Stimulated activated CD8-positive, alpha-beta memory T cell treated with anti-CD3 and anti-CD28 coated beads, Interleukin-12 subunit alpha, Interleukin-12 subunit beta, amount 100 ng/mL, for 24 hours (primary cell): ENCODE results near the gene AXDND1.
"Not testable (repeated sequence)": the region's sequence is repeated elsewhere in the genome, so short reads cannot be mapped to it uniquely, and the experiment has no call there.

ENCODE experiments used
- DNase-seq: peaks from one replicate; pipeline ENCODE4 v3.0.0-alpha.2; 2020; ENCODE audit errors: extremely low read depth

The AXDND1 gene

GRCh38 chr1:179474713-179475112, 108.9 kb downstream of the AXDND1 start:
- no peak for DNase-seq

- no peak for DNase-seq
Observed at GRCh38 chr1:179476484-179476883, 110.7 kb downstream of the AXDND1 start.

DNA sequence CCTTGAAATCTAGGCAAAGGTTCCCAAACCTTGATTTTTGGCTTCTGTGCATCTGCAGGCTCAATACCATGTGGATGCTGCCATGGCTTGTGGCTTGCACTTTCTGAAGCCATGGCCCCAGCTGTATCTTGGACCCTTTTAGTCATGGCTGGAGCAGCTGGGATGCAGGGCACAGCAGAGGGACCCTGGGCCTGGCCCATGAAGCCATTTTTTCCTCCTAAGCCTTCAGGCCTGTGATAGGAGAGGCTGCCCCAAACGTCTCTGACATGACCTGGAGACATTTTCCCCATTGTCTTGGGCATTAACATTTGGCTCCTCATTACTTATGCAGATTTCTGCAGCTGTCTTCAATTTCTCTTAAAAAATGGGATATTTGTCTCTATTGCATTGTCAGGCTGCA, 112.6 kb downstream of the AXDND1 start:
- DNase-seq = no peak

GRCh38 chr1:179490611-179491010, 124.8 kb downstream of the AXDND1 start:
- no peak for DNase-seq

GRCh38 chr1:179493323-179493722, 127.6 kb downstream of the AXDND1 start:
- no peak for DNase-seq

DNA sequence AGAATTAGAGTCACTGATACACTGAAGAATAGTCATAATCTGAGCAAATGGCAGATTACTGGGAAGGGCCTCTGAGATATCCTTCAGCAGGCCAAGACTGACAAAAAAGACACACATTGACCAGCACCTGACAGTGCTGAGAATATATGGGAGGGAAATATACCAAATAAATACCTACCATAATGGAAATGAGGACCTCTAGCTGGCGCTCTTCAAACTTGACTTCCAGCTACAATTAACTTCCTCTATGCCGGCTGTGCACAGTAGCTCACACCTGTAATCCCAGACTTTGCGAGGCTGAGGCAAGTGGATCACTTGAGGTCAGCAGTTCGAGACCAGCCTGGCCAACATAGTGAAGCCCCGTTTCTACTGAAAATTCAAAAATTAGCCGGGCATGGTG, 140.4 kb downstream of the AXDND1 start:
- no peak for DNase-seq

- no peak for DNase-seq
Observed at GRCh38 chr1:179509384-179509783, 143.6 kb downstream of the AXDND1 start.

GRCh38 chr1:179510038-179510437, 144.3 kb downstream of the AXDND1 start:
- DNase-seq = no peak

DNA sequence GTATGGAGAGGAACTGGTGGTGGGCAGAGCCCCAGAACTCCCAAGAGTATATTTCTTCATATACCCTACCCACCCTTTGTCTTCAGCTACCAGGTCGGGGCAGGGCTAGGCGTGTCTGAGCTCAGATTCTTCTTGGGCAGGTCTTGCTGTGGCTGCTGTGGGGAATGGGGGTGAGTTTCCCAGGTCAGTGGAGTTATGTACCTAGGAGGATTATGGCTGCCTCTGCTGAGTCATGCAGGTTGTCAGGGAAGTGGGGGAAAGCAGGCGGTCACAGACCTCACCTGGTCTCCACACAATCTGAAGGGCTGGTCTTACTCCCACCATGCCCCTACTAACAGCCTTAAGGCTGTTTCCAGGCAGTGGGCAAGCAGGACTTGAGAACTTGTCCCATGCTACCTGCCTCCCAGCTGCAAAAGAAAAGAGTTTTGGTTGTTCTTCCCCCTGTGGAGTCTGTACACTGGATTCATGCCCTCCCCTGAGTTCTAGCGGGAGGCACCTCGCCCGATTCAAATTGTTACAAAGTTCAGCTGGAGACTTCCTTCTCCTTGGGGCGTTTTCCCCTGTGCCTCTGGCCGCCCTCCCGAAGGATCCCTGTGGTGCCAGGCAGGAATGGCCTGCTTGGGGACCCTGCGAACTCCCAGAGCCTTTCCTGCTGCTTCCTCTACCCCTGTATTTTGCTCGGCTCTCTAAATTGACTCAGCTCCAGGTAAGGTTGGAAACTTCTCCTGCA, 151.4 kb downstream of the AXDND1 start:
- no peak for DNase-seq

GRCh38 chr1:179518544-179518943, 152.8 kb downstream of the AXDND1 start:
- DNase-seq = not testable (repeated sequence)

DNA sequence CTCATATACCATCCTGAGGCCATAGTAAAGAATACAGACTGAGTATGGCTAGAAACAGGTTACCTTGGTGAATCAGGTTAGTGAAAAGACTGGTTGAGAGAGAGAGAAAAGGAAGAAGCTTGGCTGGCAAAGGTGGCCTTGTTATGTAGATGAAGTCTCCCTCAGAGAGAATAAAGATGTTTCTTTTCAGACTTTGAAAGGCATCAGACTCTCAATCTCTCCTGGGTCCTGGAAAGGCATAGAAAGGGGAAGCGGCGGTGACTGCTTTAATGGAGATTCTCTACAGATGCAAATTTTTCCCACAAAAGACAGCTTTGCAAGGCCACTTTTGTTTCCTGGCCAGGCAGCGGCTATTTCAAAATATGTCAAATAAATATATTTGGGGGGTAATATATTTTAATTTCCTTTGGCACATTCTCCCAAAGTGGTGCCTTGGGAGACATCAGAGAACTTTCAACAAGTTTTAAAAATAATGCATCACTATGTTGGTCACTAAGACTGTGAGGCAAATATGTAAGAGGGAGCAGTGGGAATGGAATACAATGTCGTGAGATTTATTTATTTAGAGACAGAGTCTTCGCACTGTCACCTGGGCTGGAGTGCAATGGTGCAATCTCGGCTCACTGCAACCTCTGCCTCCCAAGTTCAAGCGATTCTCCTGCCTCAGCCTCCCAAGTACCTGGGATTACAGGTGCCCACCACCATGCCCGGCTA, 163.9 kb downstream of the AXDND1 start:
- DNase-seq = no peak

- no peak for DNase-seq
Observed at GRCh38 chr1:179530352-179530751, 164.6 kb downstream of the AXDND1 start.

GRCh38 chr1:179541774-179542173, 176.0 kb downstream of the AXDND1 start:
- no peak for DNase-seq

- DNase-seq = no peak
Observed at GRCh38 chr1:179545321-179545720, 179.6 kb downstream of the AXDND1 start.

GRCh38 chr1:179547021-179547535, 181.3 kb downstream of the AXDND1 start:
- DNase-seq = no peak

DNA sequence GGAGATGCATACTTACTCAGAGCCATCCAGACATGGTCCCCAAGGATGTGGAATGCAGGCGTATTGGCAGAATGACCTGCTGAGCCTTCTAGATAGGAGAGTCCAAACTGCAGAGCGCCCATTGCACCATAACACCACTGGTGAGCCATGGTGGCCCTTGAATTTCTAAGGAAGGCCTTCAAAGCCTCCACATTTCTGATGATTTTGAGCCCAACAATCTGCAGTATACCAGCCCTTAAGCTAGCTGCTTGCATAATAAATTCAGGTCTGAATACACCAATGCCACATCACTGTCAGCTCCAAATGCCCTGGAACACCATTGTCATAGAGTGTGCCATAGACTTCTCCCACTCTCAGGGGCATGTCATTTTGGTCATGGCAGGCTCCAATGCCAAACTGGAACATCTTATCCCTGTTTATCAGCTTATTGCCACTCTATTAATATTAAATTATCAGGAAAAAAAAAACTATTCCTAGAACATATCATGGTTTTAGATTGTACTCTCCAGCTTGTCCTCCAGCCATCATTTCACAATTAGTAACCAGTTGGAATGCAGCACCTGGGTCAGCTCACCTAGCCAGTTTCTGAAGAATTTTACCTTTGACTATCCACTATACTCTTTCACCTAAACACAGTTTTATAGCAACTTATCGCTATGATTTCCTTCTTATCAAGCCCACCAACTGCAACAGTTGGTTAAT, 183.0 kb downstream of the AXDND1 start:
- DNase-seq = no peak

- DNase-seq = no peak
Observed at GRCh38 chr1:179549368-179549700, 183.6 kb downstream of the AXDND1 start.

GRCh38 chr1:179550746-179551682, 185.2 kb downstream of the AXDND1 start:
- no peak for DNase-seq

- no peak for DNase-seq
Observed at GRCh38 chr1:179554427-179554826, 188.7 kb downstream of the AXDND1 start.

- DNase-seq = no peak
Observed at GRCh38 chr1:179558078-179558477, 192.3 kb downstream of the AXDND1 start.

GRCh38 chr1:179575497-179576314, 209.9 kb downstream of the AXDND1 start, which contains the start of gene NPHS2:
NPHS2 (minus strand) TSS chr1:179575948; CDS start chr1:179575864, 84 bp downstream.
- no peak for DNase-seq
